Neural cell (in vitro differentiated cells): ENCODE measurements around the gene DCTN3. TPM values are rescaled to one million over a fixed set of nuclear protein-coding genes. Genes with fewer than 3 reads are reported as not detected.

Source experiments
- H2AFZ ChIP-seq: fragments of 200-600, 300-800 bp; sonication (generic), shearing (Covaris generic); 2 replicates; pipeline ENCODE4 v1.6.0; 2014; ENCODE audit warnings: low read depth, mild to moderate bottlenecking, antibody characterized with exemption, low read length, moderate library complexity
- H3F3A ChIP-seq: fragments of 200-600 bp; shearing (Covaris generic); 2 replicates; pipeline ENCODE4 v1.6.1; 2016; ENCODE audit warnings: mild to moderate bottlenecking, moderate library complexity, mixed read lengths, antibody characterized with exemption, low read length; ENCODE audit not compliant: insufficient read depth, poor library complexity, severe bottlenecking
- H3K27ac ChIP-seq: fragments of 200-600, 300-800 bp; sonication (generic), shearing (Covaris generic); 2 replicates; pipeline ENCODE4 v1.5.1; 2014; ENCODE audit warnings: mild to moderate bottlenecking, low read length, moderate library complexity
- H3K27me3 ChIP-seq: fragments of 300-800, 200-600 bp; sonication (generic), shearing (Covaris generic); 2 replicates; pipeline ENCODE4 v1.6.0; 2014; ENCODE audit warnings: mild to moderate bottlenecking, low read depth, low read length, moderate library complexity; ENCODE audit not compliant: insufficient read depth
- H3K36me3 ChIP-seq: fragments of 300-800, 200-600 bp; sonication (generic), shearing (Covaris generic); 2 replicates; pipeline ENCODE4 v1.5.1; 2014; ENCODE audit warnings: mild to moderate bottlenecking, antibody characterized with exemption, low read length, moderate library complexity; ENCODE audit not compliant: insufficient read depth
- H3K4me2 ChIP-seq: fragments of 300-800, 200-600 bp; sonication (generic), shearing (Covaris generic); 2 replicates; pipeline ENCODE4 v1.6.0; 2014; ENCODE audit warnings: mild to moderate bottlenecking, low read length
- H3K4me3 ChIP-seq: fragments of 300-800, 200-600 bp; sonication (generic), shearing (Covaris generic); 2 replicates; pipeline ENCODE4 v1.5.1; 2014; ENCODE audit warnings: mild to moderate bottlenecking, low read length, moderate library complexity
- H3K79me2 ChIP-seq: fragments of 200-600 bp; shearing (Covaris generic); replicated peaks from 2 replicates; pipeline ENCODE4 v1.6.0; 2014; ENCODE audit warnings: mild to moderate bottlenecking, low read length, moderate library complexity; ENCODE audit not compliant: insufficient read depth
- H3K9ac ChIP-seq: fragments of 300-800, 200-600 bp; sonication (generic), shearing (Covaris generic); 2 replicates; pipeline ENCODE4 v1.6.1; 2016; ENCODE audit warnings: mild to moderate bottlenecking, low read length, mixed read lengths
- H3K9me2 ChIP-seq: fragments of 200-600 bp; shearing (Covaris generic); 2 replicates; pipeline ENCODE4 v1.6.1; 2016; ENCODE audit warnings: mild to moderate bottlenecking, low read length, mixed read lengths; ENCODE audit not compliant: insufficient read depth
- H3K9me3 ChIP-seq: fragments of 200-600, 300-800 bp; sonication (generic), shearing (Covaris generic); 2 replicates; pipeline ENCODE4 v1.6.1; 2016; ENCODE audit warnings: mild to moderate bottlenecking, mixed run types, low read length, moderate library complexity, mixed read lengths
- H4K20me1 ChIP-seq: fragments of 200-600 bp; shearing (Covaris generic); 2 replicates; pipeline ENCODE4 v1.6.1; 2016; ENCODE audit warnings: mild to moderate bottlenecking, mixed run types; ENCODE audit not compliant: insufficient read depth
- CTCF ChIP-seq: fragments of 450-650 bp; IDR thresholded peaks from 2 replicates; pipeline ENCODE4 v1.5.1; 2014; ENCODE audit warnings: antibody characterized with exemption, mild to moderate bottlenecking, moderate library complexity; ENCODE audit not compliant: poor library complexity, severe bottlenecking
- EP300 ChIP-seq: fragments of 450-650 bp; conservative IDR thresholded peaks from 2 replicates; pipeline ENCODE4 v1.6.1; 2014; ENCODE audit warnings: antibody characterized with exemption, mild to moderate bottlenecking, moderate library complexity; ENCODE audit not compliant: poor library complexity, severe bottlenecking
- EZH2 ChIP-seq: fragments of 200-600, 300-800 bp; shearing (Covaris generic), sonication (generic); IDR thresholded peaks from 2 replicates; pipeline ENCODE4 v1.6.1; 2014; ENCODE audit warnings: antibody characterized with exemption, low read length, borderline replicate concordance, mild to moderate bottlenecking; ENCODE audit not compliant: insufficient read depth, poor library complexity, severe bottlenecking
- MXI1 ChIP-seq: fragments of 450-650 bp; conservative IDR thresholded peaks from 2 replicates; pipeline ENCODE4 v1.6.1; 2014; ENCODE audit warnings: antibody characterized with exemption, mild to moderate bottlenecking; ENCODE audit not compliant: poor library complexity, severe bottlenecking
- POLR2AphosphoS5 ChIP-seq: IDR thresholded peaks from 2 replicates; pipeline ENCODE4 v1.6.1; 2012
- RAD21 ChIP-seq: fragments of 450-650 bp; conservative IDR thresholded peaks from 2 replicates; pipeline ENCODE4 v1.6.1; 2014; ENCODE audit warnings: antibody characterized with exemption, mild to moderate bottlenecking, moderate library complexity
- SMC3 ChIP-seq: fragments of 450-650 bp; conservative IDR thresholded peaks from 2 replicates; pipeline ENCODE4 v1.6.1; 2014; ENCODE audit warnings: antibody characterized with exemption, mild to moderate bottlenecking, moderate library complexity; ENCODE audit not compliant: poor library complexity
- TAF1 ChIP-seq: IDR thresholded peaks from 2 replicates; pipeline ENCODE4 v1.6.1; 2012; ENCODE audit warnings: low read depth
- polyA plus RNA-seq: library from polyadenylated mRNA; depleted of rRNA; stranded (reverse); fragments of >200 nt; gene quantifications from 2 replicates; pipeline ENCODE4 v1.2.3, GENCODE V29; 2014
- TF ChIP-seq, protein P1 (sequence below): IDR thresholded peaks from 2 replicates; pipeline ENCODE4 v1.6.1; 2012; ENCODE audit warnings: borderline replicate concordance

DCTN3 gene
- polyA plus RNA-seq, 1 donor from 2014 or later, result 380 TPM

DNA sequence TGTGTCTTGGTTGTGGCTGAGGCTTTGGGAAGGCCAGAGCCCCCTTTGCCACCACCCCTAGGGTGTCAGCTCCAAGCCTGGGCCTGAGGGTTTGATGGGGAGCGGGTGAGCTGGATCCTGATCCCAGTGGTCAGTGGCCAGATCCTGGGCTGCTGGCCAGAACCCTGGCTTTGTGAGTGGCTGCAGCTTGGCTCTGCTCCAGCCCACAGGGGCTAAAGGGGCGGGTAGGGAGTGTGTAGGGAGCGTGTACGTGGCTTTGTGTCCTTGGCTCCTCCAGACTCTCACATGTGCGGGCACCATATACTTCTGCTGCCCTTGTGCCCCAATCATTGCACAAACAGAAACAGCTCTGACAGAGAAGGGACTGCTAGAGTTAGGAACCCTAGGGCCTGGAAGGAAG lies 30.5 kb upstream of the DCTN3 start:
- H3K27ac ChIP-seq, result no peak overlapping the region

GRCh38 chr9:34648673-34649072 lies 28.4 kb upstream of the DCTN3 start:
- no peaks in the 10 kb centered on the region for H3K79me2 ChIP-seq
- H3K9ac ChIP-seq, result no peak overlapping the region
- no peak overlapping the region for H3K4me2 ChIP-seq
- H3K36me3 ChIP-seq, result no peaks in the 10 kb centered on the region
- no peaks in the 10 kb centered on the region for H3K27me3 ChIP-seq
- no peak overlapping the region for H3K27ac ChIP-seq
- no peaks in the 10 kb centered on the region for H3F3A ChIP-seq
- no peaks in the 10 kb centered on the region for H3K9me3 ChIP-seq
- TF ChIP-seq, protein P1, sequence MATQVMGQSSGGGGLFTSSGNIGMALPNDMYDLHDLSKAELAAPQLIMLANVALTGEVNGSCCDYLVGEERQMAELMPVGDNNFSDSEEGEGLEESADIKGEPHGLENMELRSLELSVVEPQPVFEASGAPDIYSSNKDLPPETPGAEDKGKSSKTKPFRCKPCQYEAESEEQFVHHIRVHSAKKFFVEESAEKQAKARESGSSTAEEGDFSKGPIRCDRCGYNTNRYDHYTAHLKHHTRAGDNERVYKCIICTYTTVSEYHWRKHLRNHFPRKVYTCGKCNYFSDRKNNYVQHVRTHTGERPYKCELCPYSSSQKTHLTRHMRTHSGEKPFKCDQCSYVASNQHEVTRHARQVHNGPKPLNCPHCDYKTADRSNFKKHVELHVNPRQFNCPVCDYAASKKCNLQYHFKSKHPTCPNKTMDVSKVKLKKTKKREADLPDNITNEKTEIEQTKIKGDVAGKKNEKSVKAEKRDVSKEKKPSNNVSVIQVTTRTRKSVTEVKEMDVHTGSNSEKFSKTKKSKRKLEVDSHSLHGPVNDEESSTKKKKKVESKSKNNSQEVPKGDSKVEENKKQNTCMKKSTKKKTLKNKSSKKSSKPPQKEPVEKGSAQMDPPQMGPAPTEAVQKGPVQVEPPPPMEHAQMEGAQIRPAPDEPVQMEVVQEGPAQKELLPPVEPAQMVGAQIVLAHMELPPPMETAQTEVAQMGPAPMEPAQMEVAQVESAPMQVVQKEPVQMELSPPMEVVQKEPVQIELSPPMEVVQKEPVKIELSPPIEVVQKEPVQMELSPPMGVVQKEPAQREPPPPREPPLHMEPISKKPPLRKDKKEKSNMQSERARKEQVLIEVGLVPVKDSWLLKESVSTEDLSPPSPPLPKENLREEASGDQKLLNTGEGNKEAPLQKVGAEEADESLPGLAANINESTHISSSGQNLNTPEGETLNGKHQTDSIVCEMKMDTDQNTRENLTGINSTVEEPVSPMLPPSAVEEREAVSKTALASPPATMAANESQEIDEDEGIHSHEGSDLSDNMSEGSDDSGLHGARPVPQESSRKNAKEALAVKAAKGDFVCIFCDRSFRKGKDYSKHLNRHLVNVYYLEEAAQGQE, result no peak
- no peak for TF ChIP-seq CTCF
- TF ChIP-seq TAF1, result no peak
- TF ChIP-seq EP300, result no peak
- TF ChIP-seq POLR2AphosphoS5, result no peak
- no peak for TF ChIP-seq MXI1
- TF ChIP-seq RAD21, result no peak
- no peak for TF ChIP-seq EZH2
- no peaks in the 10 kb centered on the region for H4K20me1 ChIP-seq
- no peak overlapping the region for H2AFZ ChIP-seq
- no peak overlapping the region for H3K4me3 ChIP-seq
- H3K9me2 ChIP-seq, result no peaks in the 10 kb centered on the region

More for the DNA sequence above, 30.5 kb upstream of the DCTN3 start:
- H3K27me3 ChIP-seq, result no peaks in the 10 kb centered on the region
- no peaks in the 10 kb centered on the region for H3K9me3 ChIP-seq
- no peaks in the 10 kb centered on the region for H3K9me2 ChIP-seq
- no peaks in the 10 kb centered on the region for H3F3A ChIP-seq
- no peaks in the 10 kb centered on the region for H3K79me2 ChIP-seq
- no peak for TF ChIP-seq EZH2
- no peak overlapping the region for H3K4me3 ChIP-seq
- H4K20me1 ChIP-seq, result no peaks in the 10 kb centered on the region
- H2AFZ ChIP-seq, result no peak overlapping the region
- no peak overlapping the region for H3K4me2 ChIP-seq
- no peak overlapping the region for H3K9ac ChIP-seq
- H3K36me3 ChIP-seq, result no peaks in the 10 kb centered on the region

GRCh38 chr9:34647651-34648050 lies 27.4 kb upstream of the DCTN3 start:
- peak overlapping the region; percentile 90 for H3K9ac ChIP-seq
- no peaks in the 10 kb centered on the region for H3K79me2 ChIP-seq
- no peak for TF ChIP-seq EZH2
- no peak for TF ChIP-seq RAD21
- TF ChIP-seq EP300, result no peak
- no peak for TF ChIP-seq TAF1
- TF ChIP-seq, protein P1, result no peak
- no peak for TF ChIP-seq POLR2AphosphoS5
- no peak for TF ChIP-seq SMC3
- TF ChIP-seq CTCF, result no peak
- TF ChIP-seq MXI1, result no peak
- no peaks in the 10 kb centered on the region for H3F3A ChIP-seq
- peak overlapping the region; percentile 84 for H3K4me3 ChIP-seq
- H2AFZ ChIP-seq, result no peak overlapping the region
- no peaks in the 10 kb centered on the region for H3K36me3 ChIP-seq
- H3K4me2 ChIP-seq, result peak overlapping the region; percentile 95
- H3K27me3 ChIP-seq, result no peaks in the 10 kb centered on the region
- no peaks in the 10 kb centered on the region for H3K9me2 ChIP-seq
- H4K20me1 ChIP-seq, result no peaks in the 10 kb centered on the region
- H3K27ac ChIP-seq, result peak overlapping the region; percentile 89
- H3K9me3 ChIP-seq, result no peaks in the 10 kb centered on the region
